Pancreas (tissue), 10 donors: ENCODE results near the gene SH3GLB1. TPM values are rescaled to one million over a fixed set of nuclear protein-coding genes. Genes with fewer than 3 reads are reported as not detected.

Experiments used
- ATAC-seq, 4 donors: fragments of 200-7000 bp; cut with Tn5 transposase; one replicate each; pipeline versions ENCODE4 v1.8.0 to v1.9.1; 2020; ENCODE audit warnings: mild to moderate bottlenecking in 4 of 4, moderate library complexity in 4 of 4
- DNase-seq, 6 donors: peaks; one replicate each; pipeline ENCODE4 v3.0.0-alpha.2; 2020
- FAIRE-seq: peaks from 2 replicates; lab custom pipeline; 2012; peaks lifted over from hg19 to GRCh38; lab: Jason Lieb, UNC
- H3K27ac ChIP-seq, 4 donors: fragments of 200-600 bp; sonication (generic); 1 replicate in 3 of 4; 2 replicates in 1 of 4; pipeline versions ENCODE4 v1.5.0 to v1.8.0; 2020
- H3K27me3 ChIP-seq, 4 donors: fragments of 200-600 bp; one replicate each; pipeline ENCODE4 v1.8.0; 2021
- H3K36me3 ChIP-seq, 3 donors: fragments of 200-600 bp; sonication (generic) in 1 of 3; one replicate each; pipeline versions ENCODE4 v1.5.0 to v1.8.0; 2020 to 2021
- H3K4me1 ChIP-seq, 3 donors: fragments of 200-600 bp; one replicate each; pipeline ENCODE4 v1.8.0; 2021
- H3K4me3 ChIP-seq, 4 donors: fragments of 200-600 bp; sonication (generic) in 2 of 4; one replicate each; pipeline versions ENCODE4 v1.5.0 to v1.8.0; 2020 to 2021
- H3K9me3 ChIP-seq, 4 donors: fragments of 200-600 bp; one replicate each; pipeline ENCODE4 v1.8.0; 2021
- WGBS, 2 donors: extraction: QIAGEN DNeasy Blood & Tissue Kit; methylation state at CpG; one replicate each; pipeline ENCODE4 v1.1.7; 2013; 5-methylcytosine and 5-hydroxymethylcytosine counted together
- intact Hi-C, 3 donors: fragments of 100-400 bp; cut with DNase I; formaldehyde crosslinking; loops; one replicate each; pipeline versions ENCODE4 v1.11.1 to v1.14.2; 2022
- polyA plus RNA-seq, 2 donors: library from polyadenylated mRNA; stranded (reverse); fragments of 200-250 nt; gene quantifications; one replicate each; pipeline ENCODE4 v1.2.3, GENCODE V29; 2013
- total RNA-seq, 6 donors: library from RNA; stranded (reverse); fragmentation: NEBNext Ultra II Directional in 4 of 6; extraction: Animal tissue kit (Norgen Biotek cat#: 25700) in 4 of 6; gene quantifications; one replicate each; pipeline versions ENCODE4 v1.2.1 to v1.2.4, GENCODE V29; 2021 to 2023
- TF ChIP-seq, protein P1 (sequence below), 4 donors: fragments of 200-600 bp; sonication (generic) in 3 of 4; IDR thresholded peaks; one replicate each; pipeline versions ENCODE4 v1.5.0 to v1.8.0; 2021; ENCODE audit warnings: antibody characterized with exemption in 4 of 4
- donor health status: healthy with polysubstance abuse.
- donor health status: DM: no; HTN: no; CAD: no; lungs with moderate emphysema.
- donor health status: DM: no; HTN: no; CAD: no.
- donor health status: control.
- donor health status: control.
- donor health status: Bipolar disorder and iron deficiency.
- donor health status: DM: yes; HTN: yes; CAD: no.
- donor health status: DM: no; HTN: no; CAD: no.
- donor health status: DM: no; HTN: no; CAD: no.
- donor health status: DM: yes; HTN: yes; CAD: no.

SH3GLB1 gene
- total and polyA plus RNA-seq, 8 donors = 15.3 to 48.3 (median 41.0) TPM

DNA sequence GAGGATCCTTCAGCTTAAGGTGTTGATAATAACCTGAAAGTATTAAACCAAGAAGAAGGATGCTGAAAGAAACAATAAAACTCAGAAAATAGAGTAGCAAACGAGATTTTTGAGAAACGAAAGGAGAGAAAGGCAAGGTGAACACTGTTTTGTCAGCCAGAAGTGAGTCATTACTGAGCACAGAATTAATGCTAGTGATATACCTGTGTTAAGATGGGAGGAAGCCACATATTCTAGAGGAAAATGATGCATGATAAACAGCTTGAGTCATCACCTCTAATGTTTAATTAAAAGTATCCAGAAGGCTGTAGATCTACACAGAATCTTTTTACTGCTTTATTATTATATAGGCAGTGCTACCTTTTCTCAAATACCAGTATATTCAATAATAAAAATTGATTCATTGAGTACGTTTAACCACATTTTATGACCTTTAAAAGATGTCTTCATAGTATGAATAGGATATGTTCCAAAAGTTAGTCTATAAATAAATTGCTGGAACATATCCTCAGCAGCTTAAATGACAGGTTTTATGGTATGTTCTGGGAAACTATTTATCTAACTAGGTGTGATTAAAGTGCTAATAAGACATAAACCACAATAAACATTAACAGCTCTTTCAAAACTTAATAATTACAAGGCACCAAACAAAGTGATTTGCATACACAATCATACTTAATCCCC is 10.3 kb downstream of the SH3GLB1 start:
- 35 to 43% methylated on average over 3 of the region's 3 CpGs for WGBS, 2 donors
- Histone ChIP-seq H3K4me3 (no peak overlapping the region), H3K27ac (no peak overlapping the region), H3K27me3 (no peaks in the 10 kb centered on the region), H3K36me3 (no peaks in the 10 kb centered on the region), H3K4me1 (peaks cover 0 to 30% (median 20%) of the 10 kb centered on the region in 3 donors), H3K9me3 (no peaks in the 10 kb centered on the region)
- intact Hi-C loops = no loop called here
- FAIRE-seq = no peak
- TF ChIP-seq, protein P1, sequence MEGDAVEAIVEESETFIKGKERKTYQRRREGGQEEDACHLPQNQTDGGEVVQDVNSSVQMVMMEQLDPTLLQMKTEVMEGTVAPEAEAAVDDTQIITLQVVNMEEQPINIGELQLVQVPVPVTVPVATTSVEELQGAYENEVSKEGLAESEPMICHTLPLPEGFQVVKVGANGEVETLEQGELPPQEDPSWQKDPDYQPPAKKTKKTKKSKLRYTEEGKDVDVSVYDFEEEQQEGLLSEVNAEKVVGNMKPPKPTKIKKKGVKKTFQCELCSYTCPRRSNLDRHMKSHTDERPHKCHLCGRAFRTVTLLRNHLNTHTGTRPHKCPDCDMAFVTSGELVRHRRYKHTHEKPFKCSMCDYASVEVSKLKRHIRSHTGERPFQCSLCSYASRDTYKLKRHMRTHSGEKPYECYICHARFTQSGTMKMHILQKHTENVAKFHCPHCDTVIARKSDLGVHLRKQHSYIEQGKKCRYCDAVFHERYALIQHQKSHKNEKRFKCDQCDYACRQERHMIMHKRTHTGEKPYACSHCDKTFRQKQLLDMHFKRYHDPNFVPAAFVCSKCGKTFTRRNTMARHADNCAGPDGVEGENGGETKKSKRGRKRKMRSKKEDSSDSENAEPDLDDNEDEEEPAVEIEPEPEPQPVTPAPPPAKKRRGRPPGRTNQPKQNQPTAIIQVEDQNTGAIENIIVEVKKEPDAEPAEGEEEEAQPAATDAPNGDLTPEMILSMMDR (IDR thresholded peaks at IDR 0.05) = no peak
- no peak for DNase-seq
- peak in 3 of 4 donors; percentile 20 to 75 (median 37) for ATAC-seq

DNA sequence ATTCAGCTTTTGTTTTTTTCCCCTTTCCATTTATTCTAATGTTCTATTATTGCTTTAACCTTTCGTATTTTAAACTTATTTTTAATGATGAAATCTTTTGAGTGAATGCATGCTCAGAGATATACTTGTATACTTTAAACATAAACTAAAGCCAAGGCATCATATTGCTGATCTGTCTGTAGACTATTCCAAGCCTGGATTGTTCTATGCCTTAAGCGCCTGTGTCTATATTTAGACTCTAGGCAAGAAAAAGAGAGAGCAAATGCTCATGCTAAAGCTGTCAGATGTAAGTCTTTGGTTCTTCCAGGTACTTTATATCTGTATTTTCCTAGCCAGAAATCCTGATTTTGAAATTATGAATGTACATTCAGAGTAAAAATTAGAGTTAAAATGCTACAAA is 14.4 kb downstream of the SH3GLB1 start:
- 89 to 90% methylated on average over 2 of the region's 2 CpGs for WGBS, 2 donors
- H3K36me3 ChIP-seq = peaks cover 0 to 27% (median 0%) of the 10 kb centered on the region in 3 donors
- intact Hi-C loops = no loop called here

DNA sequence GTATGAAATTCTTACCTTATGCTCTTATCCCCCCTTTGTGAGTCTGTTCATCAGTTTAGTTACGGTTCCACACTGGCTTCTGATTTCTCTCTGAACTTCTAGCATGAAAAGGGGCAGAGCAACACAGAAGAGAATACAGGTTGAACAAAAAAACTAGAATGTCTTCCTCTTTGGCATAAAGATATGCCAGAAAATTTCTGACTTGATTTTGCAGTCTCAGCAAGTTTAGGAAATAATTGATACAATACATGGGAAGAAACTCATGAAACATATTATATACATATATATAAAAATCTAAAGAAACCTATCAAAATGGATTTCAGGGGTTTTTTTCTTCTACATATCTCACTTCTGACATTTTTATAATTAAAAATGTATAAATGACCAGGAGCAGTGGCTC is 27.0 kb downstream of the SH3GLB1 start:
- Histone ChIP-seq H3K27me3 (no peaks in the 10 kb centered on the region), H3K9me3 (no peaks in the 10 kb centered on the region), H3K27ac (no peak overlapping the region), H3K4me1 (no peaks in the 10 kb centered on the region), H3K36me3 (peaks cover 10 to 29% (median 11%) of the 10 kb centered on the region in 3 donors), H3K4me3 (no peak overlapping the region)
- no peak for DNase-seq
- TF ChIP-seq, protein P1 (IDR thresholded peaks at IDR 0.05) = no peak
- FAIRE-seq = no peak
- no peak for ATAC-seq
- intact Hi-C loops = no loop called here
- WGBS, 2 donors = 94 to 100% methylated on average over 1 of the region's 1 CpG

More for the DNA sequence above, 14.4 kb downstream of the SH3GLB1 start:
- ATAC-seq = no peak
- Histone ChIP-seq H3K27ac (no peak overlapping the region), H3K4me1 (peaks cover 0 to 19% (median 15%) of the 10 kb centered on the region in 3 donors), H3K27me3 (no peaks in the 10 kb centered on the region), H3K4me3 (no peak overlapping the region), H3K9me3 (no peaks in the 10 kb centered on the region)
- FAIRE-seq = no peak
- TF ChIP-seq, protein P1 (IDR thresholded peaks at IDR 0.05) = no peak
- DNase-seq = no peak

DNA sequence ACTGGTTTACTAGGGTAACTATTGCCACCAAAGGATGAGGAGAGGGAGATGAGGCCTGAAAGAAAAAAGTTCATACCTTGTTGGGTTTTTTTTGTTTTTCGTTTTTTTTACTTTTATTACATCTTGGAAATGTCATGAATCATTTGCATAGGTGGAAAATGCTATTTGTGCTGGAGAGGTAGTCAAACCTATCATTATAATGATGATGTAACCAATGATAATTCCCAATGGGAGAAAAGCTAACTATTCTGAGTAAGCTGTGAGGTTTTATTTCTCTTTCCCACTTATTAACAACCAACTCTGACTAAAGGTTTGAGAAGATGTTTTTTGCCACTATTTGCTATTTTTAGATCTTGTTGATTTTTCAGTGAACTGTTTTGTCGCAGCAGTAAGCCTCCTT is 29.0 kb downstream of the SH3GLB1 start:
- intact Hi-C loops = no loop called here
- TF ChIP-seq, protein P1 (IDR thresholded peaks at IDR 0.05) = no peak
- Histone ChIP-seq H3K36me3 (peaks cover 10 to 38% (median 12%) of the 10 kb centered on the region in 3 donors), H3K9me3 (no peaks in the 10 kb centered on the region), H3K4me1 (no peaks in the 10 kb centered on the region), H3K27ac (no peak overlapping the region), H3K27me3 (no peaks in the 10 kb centered on the region), H3K4me3 (no peak overlapping the region)
- DNase-seq (no peak), ATAC-seq (no peak), FAIRE-seq (no peak)
- 22 to 27% methylated on average over 2 of the region's 2 CpGs for WGBS, 2 donors
